HepG2 (cell line): ENCODE data around the gene COL5A1. TPM values are rescaled to one million over a fixed set of nuclear protein-coding genes. Genes with fewer than 3 reads are reported as not detected.

Source experiments
- ATAC-seq: fragments of 200-7000 bp; cut with Tn5 transposase; 3 replicates; pipeline ENCODE4 v1.9.1; 2020; ENCODE audit warnings: mild to moderate bottlenecking, moderate library complexity
- BruUV-seq: library from RNA; stranded (reverse); fragments of 400-500 nt; replicated peaks from 2 replicates; lab custom pipeline; 2021; lab: Mats Ljungman, UMichigan
- CTCF ChIA-PET: fragments of 300-600 bp; formaldehyde crosslinking; extraction: SDS; loops from one replicate; lab custom pipeline; 2021; ENCODE audit warnings: low total read pairs, inconsistent platforms, low intra/inter-chr PET ratio; lab: Yijun Ruan, JAX
- POLR2A ChIA-PET: fragments of 350-600 bp; sonication (Branson Sonifier 250); formaldehyde crosslinking; loops from one replicate; lab custom pipeline; 2020; ENCODE audit warnings: antibody characterized with exemption, inconsistent platforms; lab: Yijun Ruan, JAX
- DNase-seq: peaks from one replicate; pipeline ENCODE4 v3.0.0-alpha.2; 2015; ENCODE audit warnings: low spot score
- FAIRE-seq: peaks from 3 replicates; lab custom pipeline; 2011; peaks lifted over from hg19 to GRCh38; lab: Jason Lieb, UNC
- H2AFZ ChIP-seq: one replicate; pipeline ENCODE4 v1.6.1; 2011; ENCODE audit warnings: low read length, inconsistent platforms
- H3K27ac ChIP-seq: fragments of 300-600 bp; 3 replicates; pipeline ENCODE4 v1.8.0; 2011; ENCODE audit warnings: mixed run types, mild to moderate bottlenecking, mixed read lengths, low read length, inconsistent platforms; ENCODE audit not compliant: insufficient read depth; ENCODE audit errors: extremely low read length
- H3K27me3 ChIP-seq, 2 experiments: fragments of 200-600 bp in 1 of 2; 2 replicates in 1 of 2; 3 replicates in 1 of 2; pipeline versions ENCODE4 v1.6.0 to v1.8.0; 2011; ENCODE audit warnings: low read length in 2 of 2, mild to moderate bottlenecking in 2 of 2, moderate library complexity in 2 of 2, inconsistent platforms in 1 of 2; ENCODE audit not compliant: insufficient read depth in 2 of 2, control insufficient read depth in 1 of 2
- H3K36me3 ChIP-seq, 2 experiments: fragments of 200-600 bp in 1 of 2; replicated peaks in 1 of 2; 2 replicates in 1 of 2; 3 replicates in 1 of 2; pipeline versions ENCODE4 v1.5.1 to v1.8.0; 2011; ENCODE audit warnings: low read length in 2 of 2, inconsistent platforms in 1 of 2; ENCODE audit not compliant: insufficient read depth in 2 of 2, control insufficient read depth in 1 of 2
- H3K4me1 ChIP-seq: 2 replicates; pipeline ENCODE4 v1.5.1; 2012; ENCODE audit warnings: low read length, inconsistent platforms; ENCODE audit not compliant: insufficient read depth
- H3K4me2 ChIP-seq: 2 replicates; pipeline ENCODE4 v1.6.0; 2011; ENCODE audit warnings: low read depth, low read length, inconsistent platforms
- H3K4me3 ChIP-seq, 3 experiments: fragments of 200-600 bp in 1 of 3; sonication (generic), shearing (Covaris generic) in 1 of 3; replicated peaks in 1 of 3; 2 replicates each; pipeline ENCODE4 v1.5.1; 2011 to 2016; ENCODE audit warnings: low read length in 3 of 3, inconsistent platforms in 2 of 3, low read depth in 2 of 3, mild to moderate bottlenecking in 2 of 3, control low read depth in 1 of 3, mixed read lengths in 1 of 3; ENCODE audit not compliant: insufficient read depth in 1 of 3
- H3K79me2 ChIP-seq: one replicate; pipeline ENCODE4 v1.6.1; 2011; ENCODE audit warnings: low read length, inconsistent platforms; ENCODE audit not compliant: insufficient read depth
- H3K9ac ChIP-seq: 2 replicates; pipeline ENCODE4 v1.6.0; 2011; ENCODE audit warnings: mild to moderate bottlenecking, low read depth, low read length, inconsistent platforms; ENCODE audit not compliant: insufficient read depth
- H3K9me3 ChIP-seq: 2 replicates; pipeline ENCODE4 v1.5.1; 2012; ENCODE audit warnings: mild to moderate bottlenecking, low read length
- H4K20me1 ChIP-seq: 2 replicates; pipeline ENCODE4 v1.6.0; 2011; ENCODE audit warnings: inconsistent platforms, mild to moderate bottlenecking, low read length, moderate library complexity; ENCODE audit not compliant: insufficient read depth
- DMAP1 ChIP-seq: IDR thresholded peaks from 2 replicates; pipeline ENCODE4 v1.6.1; 2016
- FOXO1 ChIP-seq: sonication (generic); formaldehyde crosslinking; IDR thresholded peaks from 2 replicates; pipeline ENCODE4 v1.4.0; 2020; ENCODE audit warnings: missing genetic modification reagents
- KDM4B ChIP-seq: sonication (generic); formaldehyde crosslinking; IDR thresholded peaks from 2 replicates; pipeline ENCODE4 v1.4.0; 2020; ENCODE audit warnings: missing genetic modification reagents
- RBM22 ChIP-seq: fragments of 200-400 bp; formaldehyde crosslinking; optimal IDR thresholded peaks from 2 replicates; pipeline ENCODE3; 2017; ENCODE audit warnings: mild to moderate bottlenecking, low read length, moderate library complexity
- ZNF512B ChIP-seq: sonication (generic); formaldehyde crosslinking; IDR thresholded peaks from 2 replicates; pipeline ENCODE4 v1.5.1; 2020; ENCODE audit warnings: missing genetic modification reagents, mild to moderate bottlenecking, borderline replicate concordance
- ZNF556 ChIP-seq: sonication (generic); formaldehyde crosslinking; IDR thresholded peaks from 2 replicates; pipeline ENCODE4 v1.4.0; 2020; ENCODE audit warnings: mild to moderate bottlenecking, missing genetic modification reagents, borderline replicate concordance
- WGBS: methylation state at CpG from one replicate; pipeline ENCODE4 v1.1.6; 2017; ENCODE audit warnings: low lambda C conversion rate; 5-methylcytosine and 5-hydroxymethylcytosine counted together
- in situ Hi-C: cut with HindIII; loops from 2 replicates; pipeline ENCODE4 v1.10.0; 2017; ENCODE audit warnings: low pct_unique_long_range_greater_than_20kb; ENCODE audit not compliant: extremely low pct_ligation_motif_present
- intact Hi-C: fragments of 100-400 bp; cut with micrococcal nuclease; formaldehyde crosslinking; loops from one replicate; pipeline ENCODE4 v1.10.0; 2022; ENCODE audit not compliant: unreplicated experiment
- polyA plus RNA-seq, 8 experiments: library from polyadenylated mRNA; depleted of rRNA in 3 of 8; stranded (reverse) in 7 of 8; unstranded in 1 of 8; fragments of >200 nt; fragmentation: Illumina TruSeq in 4 of 8; extraction: Trizol in 4 of 8; gene quantifications; 2 replicates each; pipeline versions ENCODE4 v1.2.1 to v1.2.3, GENCODE V29; 2011 to 2016; ENCODE audit warnings: low read depth in 4 of 8, missing spikeins in 1 of 8, mixed read lengths in 1 of 8; ENCODE audit not compliant: insufficient read depth in 1 of 8
- total RNA-seq, 5 experiments: library from RNA; depleted of rRNA; stranded (reverse); fragments of >200 nt; fragmentation: Illumina TruSeq; extraction: Trizol; gene quantifications; 2 replicates each; pipeline ENCODE4 v1.2.3, GENCODE V29; 2016; ENCODE audit warnings: low read depth in 1 of 5

Gene COL5A1
- total and polyA plus RNA-seq, 2 of the 13 experiments (the other 11 are each of a cell fraction or from before 2014, with no cell fraction given): not detected

GRCh38 chr9:134768709-134769351 is 127.2 kb downstream of the COL5A1 start:
- no TSS peak for BruUV-seq
- no peak for ATAC-seq
- no peak overlapping the region for H3K27ac ChIP-seq
- ChIA-PET POLR2A (no interaction called here), CTCF (no interaction called here)
- WGBS: 43% methylated on average over 23 of the region's 23 CpGs
- no peak for FAIRE-seq
- DNase-seq: no peak
- no peak overlapping the region for H3K4me3 ChIP-seq
- H3K27me3 ChIP-seq: peaks cover 13 to 85% of the 10 kb centered on the region in 2 experiments; a peak in 4 of 5 replicates
- intact Hi-C loops: no loop called here
- no peaks in the 10 kb centered on the region for H4K20me1 ChIP-seq
- no peaks in the 10 kb centered on the region for H3K4me1 ChIP-seq
- no peaks in the 10 kb centered on the region for H3K79me2 ChIP-seq
- in situ Hi-C loops: no loop called here
- no peaks in the 10 kb centered on the region for H3K36me3 ChIP-seq
- no peak overlapping the region for H2AFZ ChIP-seq
- H3K4me2 ChIP-seq: no peak overlapping the region
- H3K9ac ChIP-seq: no peak overlapping the region
- H3K9me3 ChIP-seq: no peaks in the 10 kb centered on the region
- TF ChIP-seq RBM22 (no peak), FOXO1 (no peak), ZNF556 (CRISPR knock-in tag) (no peak), DMAP1 (no peak), ZNF512B (CRISPR knock-in tag) (no peak), KDM4B (CRISPR knock-in tag) (no peak)
